ENCODE data around the gene HABP2.

Gene HABP2

DNA sequence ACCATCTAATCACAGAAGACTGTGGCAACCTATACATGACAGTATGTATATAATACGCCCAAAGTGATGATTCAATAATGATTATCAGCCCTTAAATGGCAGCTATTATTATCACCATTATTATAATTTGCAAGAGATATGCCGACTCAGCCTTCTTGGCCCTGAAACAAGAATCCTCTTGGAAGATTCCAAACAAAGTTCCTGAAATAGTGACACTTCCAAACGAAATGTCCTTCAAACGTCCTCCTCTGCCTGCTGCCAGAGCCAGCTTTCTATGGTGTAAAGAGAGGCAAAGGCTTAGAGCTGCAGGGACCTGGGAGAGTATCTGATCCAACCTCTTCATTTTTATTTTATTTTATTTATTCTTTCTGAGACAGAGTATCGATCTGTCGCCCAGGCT is 75.0 kb downstream of the HABP2 start:
- in situ Hi-C loops (cut with HindIII; ENCODE audit: low sequenced_read_pairs), result no loop called here

DNA sequence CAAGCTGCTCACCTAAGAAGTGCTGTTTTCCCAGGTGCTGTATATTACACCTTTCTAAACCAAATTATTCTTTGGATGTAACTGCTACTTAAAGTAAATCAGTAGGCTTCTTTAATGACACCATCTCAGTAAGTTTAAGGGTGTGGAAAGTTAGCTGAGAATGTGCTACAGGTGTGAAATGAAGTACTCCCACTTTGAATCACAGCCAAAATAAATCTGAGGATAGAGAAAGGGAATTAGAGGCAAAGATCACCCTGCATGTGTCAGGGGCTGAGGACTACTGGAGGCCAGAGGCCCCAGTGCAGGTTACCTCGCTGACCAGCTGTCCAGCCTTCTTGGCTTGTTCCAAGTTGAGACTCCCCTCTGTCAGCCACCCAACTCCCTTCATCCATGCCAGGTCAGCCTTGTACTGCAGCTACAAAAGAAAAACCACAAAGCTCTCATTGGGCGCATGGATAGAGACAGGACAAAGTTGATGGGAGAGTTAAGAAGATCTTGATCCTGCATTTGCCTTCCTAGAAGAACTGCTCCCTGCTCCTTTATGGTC is 75.8 kb downstream of the HABP2 start:
- in situ Hi-C loops (cut with HindIII; ENCODE audit: low sequenced_read_pairs), result no loop called here

DNA sequence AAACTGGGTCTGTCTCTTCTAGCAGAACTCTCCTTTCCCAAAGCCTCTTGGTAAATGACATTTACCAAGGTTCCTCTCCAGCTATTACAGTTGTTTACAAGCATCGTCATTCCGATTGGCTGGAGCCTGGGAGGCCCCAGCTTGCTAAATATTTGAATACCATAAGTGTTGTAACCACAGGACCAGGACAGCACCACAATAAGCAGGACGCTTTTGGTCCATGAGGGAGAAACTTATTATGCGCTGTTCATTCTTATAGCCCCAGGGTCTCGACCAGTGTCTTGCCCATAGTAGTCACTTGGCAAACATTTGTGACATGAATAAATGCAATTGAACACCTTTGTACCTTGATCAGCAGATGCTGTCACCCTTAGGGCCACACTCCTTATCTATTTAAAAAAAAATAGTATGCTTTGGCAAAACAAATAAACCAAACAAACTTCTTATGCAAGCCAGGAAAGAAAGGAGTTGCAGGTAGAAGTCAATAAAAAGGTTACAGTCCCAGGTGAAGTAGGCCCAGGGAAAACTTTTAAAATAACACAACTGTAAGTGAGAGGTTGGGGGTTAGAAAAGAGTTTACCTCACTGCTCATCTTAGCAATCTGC is 78.2 kb downstream of the HABP2 start:
- in situ Hi-C loops (cut with HindIII; ENCODE audit: low sequenced_read_pairs), result no loop called here

DNA sequence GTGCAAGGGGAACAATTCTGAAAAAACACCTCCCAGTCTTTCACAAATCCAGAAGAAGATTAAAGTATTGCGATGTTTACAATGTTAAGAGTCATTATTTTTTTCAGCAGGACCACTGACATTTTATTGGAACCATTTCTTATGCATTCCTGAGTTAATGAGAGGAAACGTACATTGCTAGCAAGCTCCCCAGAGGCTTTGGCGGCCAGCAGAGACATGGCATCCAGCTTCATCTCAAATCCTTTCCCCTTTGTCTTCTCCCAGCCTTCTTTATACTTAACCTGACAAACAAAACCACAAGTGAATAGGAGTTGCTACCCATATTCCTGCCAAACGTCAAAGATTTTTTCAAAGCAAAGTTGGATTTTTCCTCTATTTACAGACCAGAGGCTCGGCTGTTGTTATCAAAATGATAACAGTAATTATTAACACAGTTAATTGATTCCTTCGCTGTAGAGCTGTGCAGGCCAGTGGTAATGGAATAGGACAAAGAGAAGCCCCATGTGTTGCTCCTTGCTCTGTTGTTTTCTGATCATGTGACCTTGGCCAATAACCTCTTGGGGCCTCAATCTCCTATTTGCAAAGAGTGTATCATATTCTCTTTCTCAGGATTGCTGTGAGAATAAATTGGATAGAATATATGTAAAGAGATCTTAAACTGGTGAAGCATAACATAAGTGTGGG is 79.0 kb downstream of the HABP2 start:
- in situ Hi-C loops (cut with HindIII; ENCODE audit: low sequenced_read_pairs), result no loop called here
